VCaP (cell line): ENCODE results near the gene WDR86.

Experiments
- H3K27ac ChIP-seq: fragments of 450-650 bp; 2 replicates; pipeline ENCODE4 v1.5.1; 2017
- CTCF ChIP-seq: fragments of 450-650 bp; conservative IDR thresholded peaks from 2 replicates; pipeline ENCODE4 v1.5.1; 2017; ENCODE audit warnings: mild to moderate bottlenecking, moderate library complexity

The WDR86 gene

GRCh38 chr7:151388007-151388297, 21.9 kb downstream of the WDR86 start:
- TF ChIP-seq CTCF: no peak

GRCh38 chr7:151387161-151388006, 22.5 kb downstream of the WDR86 start:
- peak overlapping the region; percentile 5; the same call in 1 of the 2 replicates for H3K27ac ChIP-seq
- TF ChIP-seq CTCF: no peak

More at GRCh38 chr7:151388007-151388297, 21.9 kb downstream of the WDR86 start:
- H3K27ac ChIP-seq: no peak overlapping the region

GRCh38 chr7:151386301-151387160, 23.3 kb downstream of the WDR86 start:
- TF ChIP-seq CTCF: no peak
- H3K27ac ChIP-seq: peak overlapping the region; percentile 5; the same call in 1 of the 2 replicates

GRCh38 chr7:151385626-151386300, 24.1 kb downstream of the WDR86 start:
- H3K27ac ChIP-seq: no peak overlapping the region
- TF ChIP-seq CTCF: no peak

GRCh38 chr7:151384776-151385625, 24.8 kb downstream of the WDR86 start:
- H3K27ac ChIP-seq: no peak overlapping the region
- TF ChIP-seq CTCF: no peak

- no peak for TF ChIP-seq CTCF
- H3K27ac ChIP-seq: no peak overlapping the region
Observed at GRCh38 chr7:151384352-151384697, 25.5 kb downstream of the WDR86 start.
